HepG2 (cell line): Measurements from ENCODE around the gene ARL8B. TPM values are rescaled to one million over a fixed set of nuclear protein-coding genes. Genes with fewer than 3 reads are reported as not detected.
A peak's percentile ranks its signal among the peaks of the same experiment; 100 is the strongest.

Source experiments
- NCOA2 ChIP-seq: sonication (generic); formaldehyde crosslinking; IDR thresholded peaks from 2 replicates; pipeline ENCODE4 v1.8.0; 2022; ENCODE audit warnings: inconsistent platforms
- NR2F2 ChIP-seq: IDR thresholded peaks from 2 replicates; pipeline ENCODE4 v1.6.1; 2012; ENCODE audit warnings: low read depth, inconsistent platforms, borderline replicate concordance
- RCOR2 ChIP-seq: IDR thresholded peaks from 2 replicates; pipeline ENCODE4 v1.6.1; 2016; ENCODE audit warnings: missing biosample characterization, missing genetic modification reagents
- ZGPAT ChIP-seq: IDR thresholded peaks from 2 replicates; pipeline ENCODE4 v1.6.1; 2016; ENCODE audit warnings: mild to moderate bottlenecking
- ZNF136 ChIP-seq: sonication (generic); formaldehyde crosslinking; IDR thresholded peaks from 2 replicates; pipeline ENCODE4 v1.8.1; 2022; ENCODE audit warnings: low read depth, mild to moderate bottlenecking, moderate library complexity, missing genetic modification reagents
- ZNF646 ChIP-seq: sonication (generic); formaldehyde crosslinking; IDR thresholded peaks from 2 replicates; pipeline ENCODE4 v1.9.0; 2021; ENCODE audit warnings: mild to moderate bottlenecking, missing genetic modification reagents
- ZNF788 ChIP-seq: sonication (generic); formaldehyde crosslinking; IDR thresholded peaks from 2 replicates; pipeline ENCODE4 v1.5.0; 2020; ENCODE audit warnings: mild to moderate bottlenecking, missing genetic modification reagents, borderline replicate concordance
- polyA plus RNA-seq, 8 experiments: library from polyadenylated mRNA; depleted of rRNA in 3 of 8; stranded (reverse) in 7 of 8; unstranded in 1 of 8; fragments of >200 nt; fragmentation: Illumina TruSeq in 4 of 8; extraction: Trizol in 4 of 8; gene quantifications; 2 replicates each; pipeline versions ENCODE4 v1.2.1 to v1.2.3, GENCODE V29; 2011 to 2016; ENCODE audit warnings: low read depth in 4 of 8, missing spikeins in 1 of 8, mixed read lengths in 1 of 8; ENCODE audit not compliant: insufficient read depth in 1 of 8
- total RNA-seq, 5 experiments: library from RNA; depleted of rRNA; stranded (reverse); fragments of >200 nt; fragmentation: Illumina TruSeq; extraction: Trizol; gene quantifications; 2 replicates each; pipeline ENCODE4 v1.2.3, GENCODE V29; 2016; ENCODE audit warnings: low read depth in 1 of 5
- TF ChIP-seq, protein P1 (sequence below): IDR thresholded peaks from 2 replicates; pipeline ENCODE4 v1.6.1; 2016
- TF ChIP-seq, protein P2 (sequence below): sonication (generic); formaldehyde crosslinking; IDR thresholded peaks from 2 replicates; pipeline ENCODE4 v1.5.0; 2020; ENCODE audit warnings: mild to moderate bottlenecking, missing genetic modification reagents, borderline replicate concordance
- TF ChIP-seq, protein P3 (sequence below): sonication (generic); formaldehyde crosslinking; IDR thresholded peaks from 2 replicates; pipeline ENCODE4 v1.4.0; 2020; ENCODE audit warnings: missing genetic modification reagents

ARL8B gene
- total and polyA plus RNA-seq, 2 of the 13 experiments (the other 11 are each of a cell fraction or from before 2014, with no cell fraction given) = 23.5 to 30.4 TPM

DNA sequence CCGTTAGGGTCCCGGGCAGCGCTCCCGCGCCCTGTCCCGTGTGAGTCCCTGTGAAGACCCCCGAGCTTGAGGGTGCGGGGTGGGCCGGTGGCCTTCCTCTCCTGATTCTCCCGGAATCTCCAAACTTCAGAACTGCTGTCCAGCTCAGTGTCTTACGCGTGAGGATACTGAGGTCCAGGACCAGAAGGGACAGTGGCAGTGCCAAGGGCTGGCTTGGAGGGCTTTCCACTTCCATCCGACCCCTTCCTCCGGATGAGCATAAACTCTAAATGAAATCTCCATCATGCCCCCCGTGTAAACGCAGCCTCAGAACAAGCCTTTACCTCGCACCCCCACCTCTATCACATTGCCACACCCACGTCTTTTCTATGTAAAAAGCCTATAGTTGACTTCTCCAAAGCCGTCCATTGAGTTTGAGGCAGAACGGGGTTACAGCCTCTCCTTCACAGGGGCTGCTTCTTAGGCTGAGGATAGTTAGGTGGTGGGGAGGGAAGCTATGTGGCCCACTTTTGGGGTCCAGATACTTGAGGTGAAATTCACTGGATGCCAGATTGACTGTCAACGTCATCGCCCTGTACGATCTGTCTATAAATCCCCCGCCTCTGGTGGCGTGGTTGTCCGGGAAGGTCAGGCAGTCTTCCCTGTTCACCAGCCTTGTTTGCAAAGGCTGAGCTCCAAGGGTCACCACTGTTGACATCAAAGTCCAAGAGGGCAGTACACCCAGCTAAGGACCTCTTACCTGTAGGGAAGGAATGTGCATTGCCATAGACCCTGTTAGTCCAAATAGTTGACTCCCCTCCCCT, 66.5 kb downstream of the ARL8B start (continued):
- TF ChIP-seq ZNF646 (CRISPR knock-in tag) (no peak), ZNF136 (CRISPR knock-in tag) (0 out of 2 replicates have a peak, but pooled peaks have one; percentile 26), ZGPAT (CRISPR knock-in tag) (peak; percentile 53; the same call in 1 of the 2 replicates), ZNF788 (CRISPR knock-in tag) (0 out of 2 replicates have a peak, but pooled peaks have one; percentile 22), RCOR2 (CRISPR knock-in tag) (peak; percentile 80), NR2F2 (peak; percentile 45; the same call in 1 of the 2 replicates), NCOA2 (peak; percentile 45; the same call in 1 of the 2 replicates)
- TF ChIP-seq, protein P1, sequence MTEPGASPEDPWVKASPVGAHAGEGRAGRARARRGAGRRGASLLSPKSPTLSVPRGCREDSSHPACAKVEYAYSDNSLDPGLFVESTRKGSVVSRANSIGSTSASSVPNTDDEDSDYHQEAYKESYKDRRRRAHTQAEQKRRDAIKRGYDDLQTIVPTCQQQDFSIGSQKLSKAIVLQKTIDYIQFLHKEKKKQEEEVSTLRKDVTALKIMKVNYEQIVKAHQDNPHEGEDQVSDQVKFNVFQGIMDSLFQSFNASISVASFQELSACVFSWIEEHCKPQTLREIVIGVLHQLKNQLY (CRISPR knock-in tag) = no peak
- TF ChIP-seq, protein P2, sequence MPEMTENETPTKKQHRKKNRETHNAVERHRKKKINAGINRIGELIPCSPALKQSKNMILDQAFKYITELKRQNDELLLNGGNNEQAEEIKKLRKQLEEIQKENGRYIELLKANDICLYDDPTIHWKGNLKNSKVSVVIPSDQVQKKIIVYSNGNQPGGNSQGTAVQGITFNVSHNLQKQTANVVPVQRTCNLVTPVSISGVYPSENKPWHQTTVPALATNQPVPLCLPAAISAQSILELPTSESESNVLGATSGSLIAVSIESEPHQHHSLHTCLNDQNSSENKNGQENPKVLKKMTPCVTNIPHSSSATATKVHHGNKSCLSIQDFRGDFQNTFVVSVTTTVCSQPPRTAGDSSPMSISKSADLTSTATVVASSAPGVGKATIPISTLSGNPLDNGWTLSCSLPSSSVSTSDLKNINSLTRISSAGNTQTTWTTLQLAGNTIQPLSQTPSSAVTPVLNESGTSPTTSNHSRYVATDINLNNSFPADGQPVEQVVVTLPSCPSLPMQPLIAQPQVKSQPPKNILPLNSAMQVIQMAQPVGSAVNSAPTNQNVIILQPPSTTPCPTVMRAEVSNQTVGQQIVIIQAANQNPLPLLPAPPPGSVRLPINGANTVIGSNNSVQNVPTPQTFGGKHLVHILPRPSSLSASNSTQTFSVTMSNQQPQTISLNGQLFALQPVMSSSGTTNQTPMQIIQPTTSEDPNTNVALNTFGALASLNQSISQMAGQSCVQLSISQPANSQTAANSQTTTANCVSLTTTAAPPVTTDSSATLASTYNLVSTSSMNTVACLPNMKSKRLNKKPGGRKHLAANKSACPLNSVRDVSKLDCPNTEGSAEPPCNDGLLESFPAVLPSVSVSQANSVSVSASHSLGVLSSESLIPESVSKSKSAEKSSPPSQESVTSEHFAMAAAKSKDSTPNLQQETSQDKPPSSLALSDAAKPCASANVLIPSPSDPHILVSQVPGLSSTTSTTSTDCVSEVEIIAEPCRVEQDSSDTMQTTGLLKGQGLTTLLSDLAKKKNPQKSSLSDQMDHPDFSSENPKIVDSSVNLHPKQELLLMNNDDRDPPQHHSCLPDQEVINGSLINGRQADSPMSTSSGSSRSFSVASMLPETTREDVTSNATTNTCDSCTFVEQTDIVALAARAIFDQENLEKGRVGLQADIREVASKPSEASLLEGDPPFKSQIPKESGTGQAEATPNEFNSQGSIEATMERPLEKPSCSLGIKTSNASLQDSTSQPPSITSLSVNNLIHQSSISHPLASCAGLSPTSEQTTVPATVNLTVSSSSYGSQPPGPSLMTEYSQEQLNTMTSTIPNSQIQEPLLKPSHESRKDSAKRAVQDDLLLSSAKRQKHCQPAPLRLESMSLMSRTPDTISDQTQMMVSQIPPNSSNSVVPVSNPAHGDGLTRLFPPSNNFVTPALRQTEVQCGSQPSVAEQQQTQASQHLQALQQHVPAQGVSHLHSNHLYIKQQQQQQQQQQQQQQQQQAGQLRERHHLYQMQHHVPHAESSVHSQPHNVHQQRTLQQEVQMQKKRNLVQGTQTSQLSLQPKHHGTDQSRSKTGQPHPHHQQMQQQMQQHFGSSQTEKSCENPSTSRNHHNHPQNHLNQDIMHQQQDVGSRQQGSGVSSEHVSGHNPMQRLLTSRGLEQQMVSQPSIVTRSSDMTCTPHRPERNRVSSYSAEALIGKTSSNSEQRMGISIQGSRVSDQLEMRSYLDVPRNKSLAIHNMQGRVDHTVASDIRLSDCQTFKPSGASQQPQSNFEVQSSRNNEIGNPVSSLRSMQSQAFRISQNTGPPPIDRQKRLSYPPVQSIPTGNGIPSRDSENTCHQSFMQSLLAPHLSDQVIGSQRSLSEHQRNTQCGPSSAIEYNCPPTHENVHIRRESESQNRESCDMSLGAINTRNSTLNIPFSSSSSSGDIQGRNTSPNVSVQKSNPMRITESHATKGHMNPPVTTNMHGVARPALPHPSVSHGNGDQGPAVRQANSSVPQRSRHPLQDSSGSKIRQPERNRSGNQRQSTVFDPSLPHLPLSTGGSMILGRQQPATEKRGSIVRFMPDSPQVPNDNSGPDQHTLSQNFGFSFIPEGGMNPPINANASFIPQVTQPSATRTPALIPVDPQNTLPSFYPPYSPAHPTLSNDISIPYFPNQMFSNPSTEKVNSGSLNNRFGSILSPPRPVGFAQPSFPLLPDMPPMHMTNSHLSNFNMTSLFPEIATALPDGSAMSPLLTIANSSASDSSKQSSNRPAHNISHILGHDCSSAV = no peak
- TF ChIP-seq, protein P3, sequence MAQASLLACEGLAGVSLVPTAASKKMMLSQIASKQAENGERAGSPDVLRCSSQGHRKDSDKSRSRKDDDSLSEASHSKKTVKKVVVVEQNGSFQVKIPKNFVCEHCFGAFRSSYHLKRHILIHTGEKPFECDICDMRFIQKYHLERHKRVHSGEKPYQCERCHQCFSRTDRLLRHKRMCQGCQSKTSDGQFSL (CRISPR knock-in tag) = no peak
